IMR-90 (cell line): ENCODE data around the gene S1PR4.

Experiments used
- CEBPB ChIP-seq: IDR thresholded peaks from 2 replicates; pipeline ENCODE4 v1.6.1; 2012; ENCODE audit warnings: low read depth, low read length, improper control_type of control experiment
- CTCF ChIP-seq: conservative IDR thresholded peaks from 2 replicates; pipeline ENCODE4 v1.5.1; 2012; ENCODE audit warnings: mild to moderate bottlenecking, low read depth, low read length, improper control_type of control experiment
- NFE2L2 ChIP-seq: fragments of 150-350 bp; IDR thresholded peaks from 2 replicates; pipeline ENCODE4 v1.6.1; 2016; ENCODE audit warnings: low read depth, mild to moderate bottlenecking, low read length
- POLR2A ChIP-seq: IDR thresholded peaks from 2 replicates; pipeline ENCODE4 v1.6.1; 2012; ENCODE audit warnings: mild to moderate bottlenecking, low read depth, low read length
- RAD21 ChIP-seq: IDR thresholded peaks from 2 replicates; pipeline ENCODE4 v1.6.1; 2012; ENCODE audit warnings: low read length, improper control_type of control experiment
- RFX5 ChIP-seq: IDR thresholded peaks from 2 replicates; pipeline ENCODE4 v1.8.0; 2012; ENCODE audit warnings: low read depth, mild to moderate bottlenecking, low read length, moderate library complexity
- SMC3 ChIP-seq: fragments of 150-350 bp; IDR thresholded peaks from 2 replicates; pipeline ENCODE4 v1.6.1; 2016; ENCODE audit warnings: low read depth, mild to moderate bottlenecking, antibody characterized with exemption, low read length, moderate library complexity

GRCh38 chr19:3229346-3229743, 50.8 kb downstream of the S1PR4 start:
- TF ChIP-seq CTCF, result no peak
- no peak for TF ChIP-seq POLR2A
- no peak for TF ChIP-seq CEBPB
- no peak for TF ChIP-seq NFE2L2
- no peak for TF ChIP-seq RFX5
- TF ChIP-seq RAD21, result no peak
- no peak for TF ChIP-seq SMC3
